Astrocyte of the cerebellum (primary cell): Measurements from ENCODE around the gene TTLL11.
"Not testable (repeated sequence)": the region's sequence is repeated elsewhere in the genome, so short reads cannot be mapped to it uniquely, and the experiment has no call there.

ENCODE experiments used
- DNase-seq: peaks from one replicate; pipeline ENCODE4 v3.0.0-alpha.2; 2011; ENCODE audit warnings: low read depth
- H3K4me3 ChIP-seq: 2 replicates; pipeline ENCODE4 v1.5.1; 2011; ENCODE audit warnings: mild to moderate bottlenecking, low read depth, low read length, moderate library complexity
- CTCF ChIP-seq: IDR thresholded peaks from 2 replicates; pipeline ENCODE4 v1.5.1; 2012; ENCODE audit warnings: low read length, low read depth, moderate library complexity, mild to moderate bottlenecking; ENCODE audit errors: missing control alignments
- in situ Hi-C: cut with HindIII; loops from 2 replicates; pipeline ENCODE4 v1.10.0; 2017; ENCODE audit warnings: low sequenced_read_pairs

TTLL11 gene

GRCh38 chr9:121984726-121985402 is 108.2 kb downstream of the TTLL11 start:
- in situ Hi-C loops: loop anchor here (25.0 kb wide), 2 partner anchors 298 to 423 kb away; no protein-coding TSS in a partner anchor
- no peak for DNase-seq
- H3K4me3 ChIP-seq: no peak overlapping the region
- TF ChIP-seq CTCF: no peak

GRCh38 chr9:121983736-121984135 is 109.4 kb downstream of the TTLL11 start:
- in situ Hi-C loops: loop anchor here (25.0 kb wide), 2 partner anchors 296 to 421 kb away; no protein-coding TSS in a partner anchor
- no peak for DNase-seq
- TF ChIP-seq CTCF: no peak
- H3K4me3 ChIP-seq: no peak overlapping the region

- in situ Hi-C loops: loop anchor here (25.0 kb wide), 2 partner anchors 294 to 419 kb away; no protein-coding TSS in a partner anchor
- H3K4me3 ChIP-seq: no peak overlapping the region
- DNase-seq: no peak
- TF ChIP-seq CTCF: no peak
These were observed 111.8 kb downstream of the TTLL11 start for GRCh38 chr9:121981118-121981883.

- not testable (repeated sequence) for DNase-seq, H3K4me3 ChIP-seq
- in situ Hi-C loops: loop anchor here (25.0 kb wide), 2 partner anchors 293 to 418 kb away; no protein-coding TSS in a partner anchor
These were observed 112.4 kb downstream of the TTLL11 start for GRCh38 chr9:121980665-121981064.

DNA sequence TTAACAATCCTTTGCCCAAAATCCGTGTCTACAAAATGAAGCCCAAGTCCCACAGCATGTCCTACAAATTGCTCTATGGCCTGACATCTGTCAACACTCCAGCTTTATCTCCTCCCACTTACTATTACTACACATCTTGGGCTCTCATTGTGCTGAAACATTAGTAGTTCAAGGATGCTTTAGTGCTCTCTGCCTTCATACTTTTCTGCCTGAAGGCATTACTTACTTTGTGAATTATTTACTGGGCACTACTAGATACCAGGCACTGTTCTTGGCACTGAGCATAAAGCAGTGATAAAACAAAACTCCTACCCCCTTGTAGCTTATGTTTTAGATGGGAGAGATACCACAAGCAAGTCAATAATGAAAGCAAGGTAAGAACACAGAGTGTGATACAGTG is 113.4 kb downstream of the TTLL11 start:
- TF ChIP-seq CTCF: no peak
- H3K4me3 ChIP-seq: no peak overlapping the region
- DNase-seq: no peak
- in situ Hi-C loops: loop anchor here (25.0 kb wide), 2 partner anchors 292 to 417 kb away; no protein-coding TSS in a partner anchor

- no peak for DNase-seq
- H3K4me3 ChIP-seq: no peak overlapping the region
- in situ Hi-C loops: loop anchor here (25.0 kb wide), 2 partner anchors 289 to 414 kb away; no protein-coding TSS in a partner anchor
- no peak for TF ChIP-seq CTCF
These were observed 116.4 kb downstream of the TTLL11 start for GRCh38 chr9:121976751-121977150.
